PC-9 (cell line): ENCODE results near the gene PRKG1. TPM values are rescaled to one million over a fixed set of nuclear protein-coding genes. Genes with fewer than 3 reads are reported as not detected.

Experiments
- BruUV-seq: library from RNA; stranded (reverse); fragments of 400-500 nt; replicated peaks from 2 replicates; lab custom pipeline; 2021; lab: Mats Ljungman, UMichigan
- CTCF ChIA-PET: fragments of 300-600 bp; sonication (Branson Sonifier 250); formaldehyde crosslinking; loops from one replicate; lab custom pipeline; 2022; ENCODE audit warnings: antibody characterized with exemption; lab: Charles Lee
- POLR2A ChIA-PET: fragments of 300-600 bp; sonication (Branson Sonifier 250); formaldehyde crosslinking; loops from one replicate; lab custom pipeline; 2022; ENCODE audit warnings: antibody characterized with exemption; ENCODE audit not compliant: unreplicated experiment; lab: Charles Lee
- DNase-seq, 2 experiments: peaks; one replicate each; pipeline versions ENCODE4 v3.0.0 to v3.0.0-alpha.2; 2015 to 2022; ENCODE audit warnings: mixed read lengths in 1 of 2
- H2AFZ ChIP-seq: fragments of 200-600 bp; sonication (generic); 2 replicates; pipeline ENCODE4 v1.8.1; 2017; ENCODE audit warnings: antibody characterized with exemption
- H3F3A ChIP-seq: fragments of 200-600 bp; sonication (generic); 2 replicates; pipeline ENCODE4 v1.8.1; 2017; ENCODE audit warnings: antibody characterized with exemption, mild to moderate bottlenecking, low read depth; ENCODE audit not compliant: insufficient read depth
- H3K27ac ChIP-seq: fragments of 200-600 bp; sonication (generic); 2 replicates; pipeline ENCODE4 v1.6.1; 2016; ENCODE audit warnings: mixed run types
- H3K27me3 ChIP-seq: fragments of 200-600 bp; sonication (generic); 2 replicates; pipeline ENCODE4 v1.6.1; 2016; ENCODE audit warnings: low read depth, mixed run types; ENCODE audit not compliant: insufficient read depth
- H3K36me3 ChIP-seq: fragments of 200-600 bp; sonication (generic); 2 replicates; pipeline ENCODE4 v1.6.1; 2016; ENCODE audit warnings: low read depth, mixed run types
- H3K4me1 ChIP-seq: fragments of 200-600 bp; sonication (generic); replicated peaks from 2 replicates; pipeline ENCODE4 v1.6.1; 2016; ENCODE audit warnings: mixed run types; ENCODE audit not compliant: insufficient read depth
- H3K4me2 ChIP-seq: fragments of 200-600 bp; sonication (generic); 2 replicates; pipeline ENCODE4 v1.6.1; 2017; ENCODE audit warnings: mixed run types
- H3K4me3 ChIP-seq: fragments of 200-600 bp; sonication (generic); 2 replicates; pipeline ENCODE4 v1.6.1; 2016; ENCODE audit warnings: mixed run types
- H3K79me2 ChIP-seq: fragments of 200-600 bp; sonication (generic); 2 replicates; pipeline ENCODE4 v1.6.1; 2017; ENCODE audit warnings: low read depth, mixed run types
- H3K9me2 ChIP-seq: fragments of 200-600 bp; sonication (generic); 2 replicates; pipeline ENCODE4 v1.8.1; 2017; ENCODE audit warnings: mild to moderate bottlenecking; ENCODE audit not compliant: insufficient read depth
- H3K9me3 ChIP-seq: fragments of 200-600 bp; sonication (generic); 2 replicates; pipeline ENCODE4 v1.8.1; 2016; ENCODE audit warnings: low read depth; ENCODE audit not compliant: insufficient read depth
- H4K20me1 ChIP-seq: fragments of 200-600 bp; sonication (generic); 2 replicates; pipeline ENCODE4 v1.8.1; 2017; ENCODE audit not compliant: insufficient read depth
- CTCF ChIP-seq: fragments of 200-600 bp; sonication (generic); conservative IDR thresholded peaks from 2 replicates; pipeline ENCODE4 v1.6.1; 2017; ENCODE audit warnings: mixed run types, antibody characterized with exemption, mild to moderate bottlenecking, moderate library complexity
- EZH2 ChIP-seq: fragments of 200-600 bp; sonication (generic); IDR thresholded peaks from 2 replicates; pipeline ENCODE4 v1.8.0; 2017; ENCODE audit warnings: antibody characterized with exemption, low read depth
- intact Hi-C: fragments of 100-400 bp; cut with micrococcal nuclease; formaldehyde crosslinking; loops from one replicate; pipeline ENCODE4 v1.10.0; 2022; ENCODE audit not compliant: unreplicated experiment
- total RNA-seq: library from RNA; stranded (reverse); gene quantifications from 2 replicates; pipeline ENCODE4 v1.2.3, GENCODE V29; 2021

The PRKG1 gene
- total RNA-seq, 1 experiment from 2014 or later = 0.70 TPM

DNA sequence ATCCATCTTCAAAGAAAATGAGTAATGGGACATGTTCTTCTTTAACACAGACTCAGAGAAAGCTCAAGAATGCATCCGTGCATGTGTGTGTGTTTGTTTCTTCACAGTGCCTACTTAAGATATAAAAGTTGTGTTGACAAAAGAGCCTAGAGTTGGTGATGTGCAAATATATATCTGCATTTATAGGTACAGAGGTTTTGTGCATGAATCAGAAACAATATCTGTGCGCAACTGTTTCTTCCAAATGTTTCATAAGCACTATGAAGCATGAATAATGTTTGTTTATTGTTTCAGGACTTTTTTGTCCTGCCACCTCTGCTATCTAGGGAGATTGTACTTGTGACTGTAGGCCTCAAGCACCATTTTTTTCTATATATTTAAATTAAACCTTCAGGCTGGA is 395.4 kb downstream of the PRKG1 start:
- POLR2A ChIA-PET = no interaction called here
- Histone ChIP-seq H3K27ac (no peak overlapping the region), H3F3A (no peaks in the 10 kb centered on the region), H3K4me1 (no peaks in the 10 kb centered on the region), H3K4me3 (no peak overlapping the region), H3K9me3 (no peaks in the 10 kb centered on the region), H2AFZ (no peak overlapping the region), H3K27me3 (no peaks in the 10 kb centered on the region), H3K4me2 (no peak overlapping the region), H3K36me3 (no peaks in the 10 kb centered on the region), H3K9me2 (no peaks in the 10 kb centered on the region), H4K20me1 (no peaks in the 10 kb centered on the region), H3K79me2 (no peaks in the 10 kb centered on the region)
- TF ChIP-seq EZH2 (no peak), CTCF (no peak)
- intact Hi-C loops = no loop called here
- CTCF ChIA-PET = no interaction called here
- no peak for DNase-seq
- BruUV-seq = no TSS peak

DNA sequence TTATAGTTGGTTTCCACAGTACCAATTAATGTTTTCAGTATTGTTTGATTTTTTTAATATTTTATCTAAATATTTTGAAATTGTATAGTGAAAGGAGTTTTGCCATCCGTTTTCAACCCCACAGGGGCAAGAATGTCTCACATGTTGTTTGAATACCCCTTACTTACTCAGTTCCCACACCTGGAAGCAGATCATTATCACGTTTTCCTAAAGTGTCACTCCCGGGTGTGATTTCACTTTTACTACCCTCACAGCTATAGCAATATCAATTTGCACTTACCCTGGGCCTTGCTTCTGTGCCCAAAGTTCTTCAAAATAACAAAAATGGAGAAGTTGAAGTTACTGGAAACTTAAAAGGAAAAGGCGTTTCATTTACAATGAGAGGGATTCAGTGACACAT is 397.0 kb downstream of the PRKG1 start:
- H3K27me3 ChIP-seq = no peaks in the 10 kb centered on the region
- BruUV-seq = no TSS peak
- no peaks in the 10 kb centered on the region for H3K4me1 ChIP-seq
- no peaks in the 10 kb centered on the region for H3K9me3 ChIP-seq
- POLR2A ChIA-PET = no interaction called here
- no peak overlapping the region for H3K4me3 ChIP-seq
- no peak overlapping the region for H2AFZ ChIP-seq
- no peaks in the 10 kb centered on the region for H4K20me1 ChIP-seq
- no peak overlapping the region for H3K27ac ChIP-seq
- H3F3A ChIP-seq = no peaks in the 10 kb centered on the region
- H3K79me2 ChIP-seq = no peaks in the 10 kb centered on the region
- H3K36me3 ChIP-seq = no peaks in the 10 kb centered on the region
- H3K4me2 ChIP-seq = no peak overlapping the region
- no peak for DNase-seq
- CTCF ChIA-PET = no interaction called here
- H3K9me2 ChIP-seq = no peaks in the 10 kb centered on the region; the same call in 1 of the 2 replicates
- intact Hi-C loops = no loop called here
- no peak for TF ChIP-seq EZH2
- no peak for TF ChIP-seq CTCF

DNA sequence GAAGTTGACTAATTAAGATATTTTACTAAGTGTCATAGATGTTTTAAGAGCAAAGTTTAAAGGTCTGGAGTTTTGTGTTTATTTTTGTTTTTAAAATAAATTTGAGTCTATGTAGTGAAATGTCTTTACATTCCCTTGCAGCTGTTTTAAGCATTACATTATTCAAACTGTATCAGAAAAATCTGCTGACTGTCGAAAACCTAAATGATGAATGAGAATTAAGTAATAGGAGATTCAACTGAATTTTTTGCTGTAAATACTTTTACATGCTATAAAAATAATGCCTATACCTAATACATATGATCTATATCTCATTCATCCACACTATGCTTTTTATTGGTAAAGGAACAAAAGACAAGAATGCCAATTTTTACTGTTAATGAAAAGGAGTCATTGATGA is 397.9 kb downstream of the PRKG1 start:
- H3K27ac ChIP-seq = no peak overlapping the region
- no peaks in the 10 kb centered on the region for H4K20me1 ChIP-seq
- no peak for DNase-seq
- no peak overlapping the region for H2AFZ ChIP-seq
- no peaks in the 10 kb centered on the region; the same call in 1 of the 2 replicates for H3K9me2 ChIP-seq
- ChIA-PET POLR2A (no interaction called here), CTCF (no interaction called here)
- no peak overlapping the region for H3K4me3 ChIP-seq
- H3K27me3 ChIP-seq = no peaks in the 10 kb centered on the region
- no peaks in the 10 kb centered on the region for H3K4me1 ChIP-seq
- no peaks in the 10 kb centered on the region for H3F3A ChIP-seq
- H3K4me2 ChIP-seq = no peak overlapping the region
- H3K79me2 ChIP-seq = no peaks in the 10 kb centered on the region
- no peak for TF ChIP-seq EZH2
- TF ChIP-seq CTCF = no peak
- intact Hi-C loops = no loop called here
- no TSS peak for BruUV-seq
- H3K36me3 ChIP-seq = no peaks in the 10 kb centered on the region
- no peaks in the 10 kb centered on the region for H3K9me3 ChIP-seq
